WTC11 (cell line): Measurements from ENCODE around the gene RPEL1.
"Not testable (repeated sequence)": the region's sequence is repeated elsewhere in the genome, so short reads cannot be mapped to it uniquely, and the experiment has no call there.

Source experiments
- ARID4B ChIP-seq: sonication (generic); formaldehyde crosslinking; IDR thresholded peaks from 2 replicates; pipeline ENCODE4 v1.8.0; 2023; ENCODE audit warnings: missing genetic modification reagents, mild to moderate bottlenecking, borderline replicate concordance
- ATF3 ChIP-seq: sonication (generic); formaldehyde crosslinking; conservative IDR thresholded peaks from 2 replicates; pipeline ENCODE4 v1.8.1; 2022; ENCODE audit warnings: mild to moderate bottlenecking, missing genetic modification reagents
- CBFB ChIP-seq: sonication (generic); formaldehyde crosslinking; IDR thresholded peaks from 2 replicates; pipeline ENCODE4 v1.8.1; 2022; ENCODE audit warnings: mild to moderate bottlenecking, low read depth, missing genetic modification reagents
- CTCF ChIP-seq: fragments of 200-600 bp; IDR thresholded peaks from 2 replicates; pipeline ENCODE4 v1.8.0; 2022; ENCODE audit warnings: antibody characterized with exemption
- ESRRA ChIP-seq: sonication (generic); formaldehyde crosslinking; IDR thresholded peaks from 2 replicates; pipeline ENCODE4 v1.8.1; 2022; ENCODE audit warnings: mild to moderate bottlenecking, missing genetic modification reagents, borderline replicate concordance
- HMGA2 ChIP-seq: fragments of 250-450 bp; sonication (Bioruptor Pico); IDR thresholded peaks from 2 replicates; pipeline ENCODE4 v1.4.0; 2021; ENCODE audit warnings: mild to moderate bottlenecking, moderate library complexity
- KAT7 ChIP-seq: sonication (generic); formaldehyde crosslinking; IDR thresholded peaks from 2 replicates; pipeline ENCODE4 v1.8.1; 2023; ENCODE audit warnings: missing genetic modification reagents, mild to moderate bottlenecking, borderline replicate concordance
- MAX ChIP-seq: sonication (generic); formaldehyde crosslinking; IDR thresholded peaks from 2 replicates; pipeline ENCODE4 v1.8.0; 2022; ENCODE audit warnings: mild to moderate bottlenecking, missing genetic modification reagents
- PRDM15 ChIP-seq: sonication (generic); formaldehyde crosslinking; IDR thresholded peaks from 2 replicates; pipeline ENCODE4 v1.8.0; 2022; ENCODE audit warnings: missing genetic modification reagents
- SP1 ChIP-seq: sonication (generic); formaldehyde crosslinking; conservative IDR thresholded peaks from 2 replicates; pipeline ENCODE4 v1.8.1; 2022; ENCODE audit warnings: missing genetic modification reagents
- USF2 ChIP-seq: sonication (generic); formaldehyde crosslinking; IDR thresholded peaks from 2 replicates; pipeline ENCODE4 v1.8.1; 2023; ENCODE audit warnings: mild to moderate bottlenecking, missing genetic modification reagents, moderate library complexity

- TF ChIP-seq CTCF; HMGA2 (CRISPR knock-in tag); PRDM15 (CRISPR knock-in tag); KAT7 (CRISPR knock-in tag); ARID4B (CRISPR knock-in tag); SP1 (CRISPR knock-in tag); USF2 (CRISPR knock-in tag); CBFB; MAX; ATF3 (CRISPR knock-in tag); ESRRA (CRISPR knock-in tag): not testable (repeated sequence)
Measured at GRCh38 chr10:103216362-103216761, 29.3 kb upstream of the RPEL1 start.
